Adrenal gland (tissue), 12 donors: ENCODE measurements around the gene TIMMDC1. TPM values are rescaled to one million over a fixed set of nuclear protein-coding genes. Genes with fewer than 3 reads are reported as not detected.

Experiments
- DNase-seq, 7 donors: peaks; one replicate each; pipeline ENCODE4 v3.0.0-alpha.2; 2019 to 2020
- H3K27ac ChIP-seq, 5 donors: fragments of 200-600 bp; sonication (generic) in 4 of 5; 1 replicate in 3 of 5; 2 replicates in 2 of 5; pipeline versions ENCODE4 v1.5.1 to v1.8.0; 2016 to 2020; ENCODE audit warnings: mild to moderate bottlenecking in 1 of 5
- H3K27me3 ChIP-seq: fragments of 200-600 bp; 2 replicates; pipeline ENCODE4 v1.8.0; 2021
- H3K36me3 ChIP-seq, 2 donors: fragments of 200-600 bp; replicated peaks in 1 of 2; 1 replicate in 1 of 2; 2 replicates in 1 of 2; pipeline versions ENCODE4 v1.5.1 to v1.8.0; 2018 to 2022
- H3K4me1 ChIP-seq, 2 donors: fragments of 200-600 bp; replicated peaks in 1 of 2; 1 replicate in 1 of 2; 2 replicates in 1 of 2; pipeline versions ENCODE4 v1.5.1 to v1.8.0; 2018 to 2021
- H3K4me3 ChIP-seq, 4 donors: fragments of 200-600 bp; sonication (generic) in 3 of 4; one replicate each; pipeline ENCODE4 v1.5.1; 2016 to 2018
- H3K9me3 ChIP-seq, 3 donors: fragments of 200-600 bp; sonication (generic) in 1 of 3; replicated peaks in 1 of 3; 1 replicate in 2 of 3; 2 replicates in 1 of 3; pipeline versions ENCODE4 v1.5.1 to v1.8.0; 2016 to 2021
- POLR2A ChIP-seq, 2 donors: fragments of 450-650 bp; IDR thresholded peaks; one replicate each; pipeline ENCODE4 v1.6.1; 2017; ENCODE audit warnings: antibody characterized with exemption in 2 of 2, mild to moderate bottlenecking in 2 of 2, moderate library complexity in 1 of 2
- WGBS, 4 donors: extraction: QIAGEN DNeasy Blood & Tissue Kit in 2 of 4; methylation state at CpG; one replicate each; pipeline versions ENCODE4 v1.1.5 to v1.1.7; 2013 to 2017; 5-methylcytosine and 5-hydroxymethylcytosine counted together
- intact Hi-C, 2 donors: fragments of 100-400 bp; cut with DNase I; formaldehyde crosslinking; loops; one replicate each; pipeline versions ENCODE4 v1.14.1 to v1.15.0; 2022 to 2023
- polyA plus RNA-seq, 3 donors: library from polyadenylated mRNA; stranded (reverse); fragments of 200-250 nt in 2 of 3; fragments of 350-450 nt in 1 of 3; fragmentation: Illumina TruSeq in 1 of 3; extraction: RNeasy Lipid Tissue Mini Kit (QIAGEN cat#74804) in 1 of 3; gene quantifications; one replicate each; pipeline ENCODE4 v1.2.3, GENCODE V29; 2013 to 2014
- total RNA-seq, 9 donors: library from RNA; depleted of rRNA in 4 of 9; stranded (reverse); fragments of >200 nt in 4 of 9; fragments of 120-200 nt in 1 of 9; fragmentation: NEBNext Ultra II Directional in 1 of 9; extraction: Animal tissue kit (Norgen Biotek cat#: 25700) in 1 of 9; gene quantifications; one replicate each; pipeline versions ENCODE4 v1.1.0 to v1.2.4, GENCODE V29; 2013 to 2023
- TF ChIP-seq, protein P1 (sequence below), 6 experiments: fragments of 450-650 bp in 4 of 6; fragments of 200-600 bp in 2 of 6; sonication (generic) in 1 of 6; IDR thresholded peaks; 1 replicate in 5 of 6; 2 replicates in 1 of 6; pipeline versions ENCODE4 v1.5.1 to v1.8.0; 2016 to 2021; ENCODE audit warnings: antibody characterized with exemption in 6 of 6, mild to moderate bottlenecking in 2 of 6, moderate library complexity in 1 of 6
- donor health status: healthy with polysubstance abuse.
- donor health status: Bipolar disorder and iron deficiency.
- donor health status: DM: yes; HTN: yes; CAD: no.
- donor health status: DM: no; HTN: no; CAD: no.
- donor health status: DM: no; HTN: no; CAD: no.
- donor health status: DM: yes; HTN: yes; CAD: no.

Gene TIMMDC1
- total and polyA plus RNA-seq, 12 donors: 53.9 to 147 (median 91.3) TPM

DNA sequence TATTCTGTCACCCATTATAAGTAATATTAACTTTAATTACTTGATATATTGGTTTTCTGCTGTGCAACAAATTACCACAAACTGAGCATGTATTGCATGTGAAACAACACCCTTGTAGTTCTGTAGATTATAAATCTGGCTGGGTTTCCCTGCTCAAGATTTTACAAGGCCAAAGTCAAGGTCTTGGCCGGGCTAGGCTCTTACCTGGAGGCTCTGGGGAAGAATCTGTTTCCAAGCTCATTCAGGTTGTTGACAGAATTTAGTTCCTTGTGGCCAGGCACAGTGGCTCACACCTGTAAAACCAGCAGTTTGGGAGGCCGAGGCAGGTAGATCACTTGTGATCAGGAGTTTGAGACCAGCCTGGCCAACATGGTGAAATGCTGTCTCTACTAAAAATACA is 16.3 kb downstream of the TIMMDC1 start:
- Histone ChIP-seq H3K27me3 (no peaks in the 10 kb centered on the region), H3K27ac (no peak overlapping the region), H3K4me1 (no peaks in the 10 kb centered on the region), H3K36me3 (peaks cover 0 to 51% of the 10 kb centered on the region in 2 donors), H3K9me3 (no peaks in the 10 kb centered on the region), H3K4me3 (no peak overlapping the region)
- intact Hi-C loops: no loop called here
- no peak for DNase-seq
- TF ChIP-seq, protein P1, sequence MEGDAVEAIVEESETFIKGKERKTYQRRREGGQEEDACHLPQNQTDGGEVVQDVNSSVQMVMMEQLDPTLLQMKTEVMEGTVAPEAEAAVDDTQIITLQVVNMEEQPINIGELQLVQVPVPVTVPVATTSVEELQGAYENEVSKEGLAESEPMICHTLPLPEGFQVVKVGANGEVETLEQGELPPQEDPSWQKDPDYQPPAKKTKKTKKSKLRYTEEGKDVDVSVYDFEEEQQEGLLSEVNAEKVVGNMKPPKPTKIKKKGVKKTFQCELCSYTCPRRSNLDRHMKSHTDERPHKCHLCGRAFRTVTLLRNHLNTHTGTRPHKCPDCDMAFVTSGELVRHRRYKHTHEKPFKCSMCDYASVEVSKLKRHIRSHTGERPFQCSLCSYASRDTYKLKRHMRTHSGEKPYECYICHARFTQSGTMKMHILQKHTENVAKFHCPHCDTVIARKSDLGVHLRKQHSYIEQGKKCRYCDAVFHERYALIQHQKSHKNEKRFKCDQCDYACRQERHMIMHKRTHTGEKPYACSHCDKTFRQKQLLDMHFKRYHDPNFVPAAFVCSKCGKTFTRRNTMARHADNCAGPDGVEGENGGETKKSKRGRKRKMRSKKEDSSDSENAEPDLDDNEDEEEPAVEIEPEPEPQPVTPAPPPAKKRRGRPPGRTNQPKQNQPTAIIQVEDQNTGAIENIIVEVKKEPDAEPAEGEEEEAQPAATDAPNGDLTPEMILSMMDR (IDR thresholded peaks at IDR 0.05): no peak
- no peak for TF ChIP-seq POLR2A (IDR thresholded peaks at IDR 0.05)
- 53 to 87% (median 67%) methylated on average over 2 of the region's 2 CpGs for WGBS, 4 donors

DNA sequence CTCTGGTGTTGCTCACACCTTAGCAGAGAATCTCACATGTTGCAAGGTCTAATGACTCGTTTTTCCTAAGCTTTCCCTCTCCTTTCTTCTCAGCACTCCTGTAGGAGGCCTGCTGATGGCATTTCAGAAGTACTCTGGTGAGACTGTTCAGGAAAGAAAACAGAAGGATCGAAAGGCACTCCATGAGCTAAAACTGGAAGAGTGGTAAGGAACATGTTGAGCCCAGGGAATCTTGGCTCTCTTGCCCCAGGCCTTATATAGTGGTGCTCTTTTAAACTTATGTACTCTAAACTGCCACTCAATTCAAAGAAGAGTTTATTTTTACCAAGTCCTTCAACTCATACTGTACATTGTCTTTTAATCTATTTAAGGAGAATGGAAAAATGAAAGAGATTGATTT is 18.8 kb downstream of the TIMMDC1 start:
- no peaks in the 10 kb centered on the region for H3K4me1 ChIP-seq
- H3K27ac ChIP-seq: no peak overlapping the region
- no peaks in the 10 kb centered on the region for H3K27me3 ChIP-seq
- WGBS, 4 donors: 62 to 84% (median 81%) methylated on average over 2 of the region's 2 CpGs
- DNase-seq: no peak
- H3K4me3 ChIP-seq: no peak overlapping the region
- intact Hi-C loops: no loop called here
- no peak for TF ChIP-seq POLR2A (IDR thresholded peaks at IDR 0.05)
- TF ChIP-seq, protein P1 (IDR thresholded peaks at IDR 0.05): no peak
- H3K36me3 ChIP-seq: peaks cover 0 to 69% of the 10 kb centered on the region in 2 donors
- no peaks in the 10 kb centered on the region for H3K9me3 ChIP-seq

DNA sequence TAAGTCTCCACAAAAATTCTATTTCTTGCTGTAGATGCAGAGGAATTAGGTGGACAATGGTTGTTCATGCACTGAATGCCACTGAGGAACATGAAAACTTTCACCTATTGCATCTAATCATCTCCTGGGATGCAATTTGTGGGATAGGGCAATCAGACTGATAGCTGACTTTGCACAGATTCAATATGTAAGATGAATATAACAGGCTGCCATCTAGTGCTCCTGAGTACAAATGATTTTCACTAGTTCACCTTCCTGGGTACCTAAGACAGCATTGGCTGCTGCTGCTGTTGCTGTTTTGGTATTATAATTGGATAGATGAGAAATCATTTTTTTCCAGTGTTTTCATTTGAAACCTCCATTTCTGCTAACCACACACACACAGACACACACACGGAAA is 19.7 kb downstream of the TIMMDC1 start:
- Histone ChIP-seq H3K36me3 (peaks cover 0 to 70% of the 10 kb centered on the region in 2 donors), H3K9me3 (no peaks in the 10 kb centered on the region), H3K27ac (no peak overlapping the region), H3K27me3 (no peaks in the 10 kb centered on the region), H3K4me1 (no peaks in the 10 kb centered on the region), H3K4me3 (no peak overlapping the region)
- no peak for TF ChIP-seq POLR2A (IDR thresholded peaks at IDR 0.05)
- intact Hi-C loops: no loop called here
- DNase-seq: no peak
- WGBS, 4 donors: 86 to 100% (median 99%) methylated on average over 1 of the region's 1 CpG

DNA sequence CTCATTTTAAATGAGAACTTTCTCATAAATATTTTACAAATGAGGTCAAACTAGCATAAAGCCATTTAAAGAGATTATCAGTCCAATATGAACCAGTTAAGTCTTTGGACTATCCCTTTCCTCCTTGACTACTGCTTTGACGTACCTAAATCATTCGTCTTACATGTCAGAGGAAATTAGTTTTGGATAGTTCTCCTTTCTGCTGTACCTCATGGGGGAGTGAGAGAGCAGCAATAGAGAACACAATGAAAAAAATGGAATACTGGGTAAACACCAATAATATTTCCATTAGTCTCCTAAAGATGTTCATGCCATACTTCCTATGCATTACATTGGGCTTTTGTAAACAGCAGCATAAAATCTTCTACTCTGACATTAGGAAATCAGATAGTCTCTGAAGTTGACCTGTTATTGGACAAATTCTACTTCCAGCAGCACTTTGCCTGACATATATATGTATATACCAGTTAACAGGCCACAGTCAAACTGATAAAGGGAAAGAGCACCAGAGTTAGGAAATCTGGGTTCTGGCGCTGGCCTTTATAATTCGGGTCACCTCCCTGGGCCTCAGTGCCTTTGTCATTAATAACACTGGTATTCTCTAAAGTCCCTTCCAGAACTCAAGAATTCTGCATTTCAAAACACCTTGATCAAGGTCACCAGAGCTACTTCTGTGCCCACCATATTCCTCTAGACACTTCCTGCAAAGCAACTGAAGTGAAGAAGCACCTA is 26.8 kb downstream of the TIMMDC1 start:
- TF ChIP-seq, protein P1 (IDR thresholded peaks at IDR 0.05): peak in 5 of 6 experiments; percentile 19 to 55 (median 42)
- no peak for TF ChIP-seq POLR2A (IDR thresholded peaks at IDR 0.05)
- 64 to 76% (median 72%) methylated on average over 4 of the region's 4 CpGs for WGBS, 4 donors
- intact Hi-C loops: no loop called here
- peak overlapping the region in 1 of 5 donors; percentile 32 for H3K27ac ChIP-seq
- H3K36me3 ChIP-seq: peaks cover 0 to 28% of the 10 kb centered on the region in 2 donors
- H3K4me3 ChIP-seq: no peak overlapping the region
- no peaks in the 10 kb centered on the region for H3K9me3 ChIP-seq
- no peaks in the 10 kb centered on the region for H3K4me1 ChIP-seq
- no peak for DNase-seq
- no peaks in the 10 kb centered on the region for H3K27me3 ChIP-seq

DNA sequence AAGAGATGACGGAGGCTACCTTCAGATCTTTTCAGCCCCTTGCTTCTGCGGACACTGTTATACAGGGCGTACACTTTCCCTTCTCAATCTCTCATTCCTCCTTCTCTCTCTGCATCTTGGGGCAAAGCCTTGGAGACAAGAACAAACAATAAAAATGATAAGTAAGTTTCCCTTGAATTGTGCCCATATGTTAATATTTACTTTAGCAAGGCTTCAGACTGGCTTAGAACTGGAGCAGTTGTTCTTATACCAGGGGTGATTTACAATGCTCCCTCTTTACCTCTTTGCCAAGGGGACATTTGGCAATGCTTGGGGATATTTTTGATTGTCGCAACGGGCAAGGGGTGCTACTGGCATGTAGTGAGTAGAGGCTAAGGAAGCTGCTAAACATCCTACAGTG is 29.4 kb downstream of the TIMMDC1 start:
- Histone ChIP-seq H3K9me3 (no peaks in the 10 kb centered on the region), H3K27ac (no peak overlapping the region), H3K27me3 (no peaks in the 10 kb centered on the region), H3K4me3 (no peak overlapping the region), H3K36me3 (peaks cover 0 to 15% of the 10 kb centered on the region in 2 donors), H3K4me1 (no peaks in the 10 kb centered on the region)
- DNase-seq: no peak
- TF ChIP-seq, protein P1 (IDR thresholded peaks at IDR 0.05): no peak
- TF ChIP-seq POLR2A (IDR thresholded peaks at IDR 0.05): no peak
- WGBS, 4 donors: 84 to 97% (median 94%) methylated on average over 5 of the region's 5 CpGs
- intact Hi-C loops: no loop called here
